AG04450 (cell line): ENCODE data around the gene MACC1. TPM values are rescaled to one million over a fixed set of nuclear protein-coding genes. Genes with fewer than 3 reads are reported as not detected.

Experiments
- CTCF ChIA-PET: fragments of 300-600, 350-600 bp; formaldehyde crosslinking; extraction: SDS; loops from one replicate; lab custom pipeline; 2022; ENCODE audit warnings: antibody characterized with exemption, inconsistent platforms; lab: Charles Lee
- POLR2A ChIA-PET: fragments of 350-600 bp; formaldehyde crosslinking; extraction: SDS; loops from one replicate; lab custom pipeline; 2021; ENCODE audit warnings: antibody characterized with exemption, inconsistent platforms; lab: Yijun Ruan, JAX
- DNase-seq: peaks from one replicate; pipeline ENCODE4 v3.0.0-alpha.2; 2011; ENCODE audit warnings: low read depth, low spot score
- H3K27ac ChIP-seq: one replicate; pipeline ENCODE4 v1.5.1; 2012; ENCODE audit warnings: low read depth, low read length, control low read depth
- H3K27me3 ChIP-seq: one replicate; pipeline ENCODE4 v1.6.0; 2012; ENCODE audit warnings: low read length; ENCODE audit not compliant: control insufficient read depth, insufficient read depth
- H3K4me3 ChIP-seq: 2 replicates; pipeline ENCODE4 v1.5.1; 2011; ENCODE audit warnings: mild to moderate bottlenecking, low read depth, low read length, control low read depth
- H3K9me3 ChIP-seq: 2 replicates; pipeline ENCODE4 v1.5.1; 2012; ENCODE audit warnings: low read length; ENCODE audit not compliant: control insufficient read depth, insufficient read depth
- CTCF ChIP-seq: IDR thresholded peaks from 2 replicates; pipeline ENCODE4 v1.5.1; 2011; ENCODE audit warnings: low read depth, low read length, control low read depth, inconsistent platforms
- polyA plus RNA-seq: library from polyadenylated mRNA; depleted of rRNA; stranded (reverse); fragments of >200 nt; gene quantifications from 2 replicates; pipeline ENCODE4 v1.2.3, GENCODE V29; 2011

The MACC1 gene
- polyA plus RNA-seq, 1 experiment = 0.07 TPM

- no peak overlapping the region for H3K27ac ChIP-seq
- H3K27me3 ChIP-seq = no peaks in the 10 kb centered on the region
- no peak overlapping the region for H3K4me3 ChIP-seq
- POLR2A ChIA-PET = no interaction called here
- DNase-seq = no peak
- H3K9me3 ChIP-seq = no peaks in the 10 kb centered on the region
- CTCF ChIA-PET = interaction anchor here (0.8 kb wide), 1 partner anchor 128 kb away, joined by 5 read pairs; no protein-coding TSS in a partner anchor
- no peak for TF ChIP-seq CTCF
Measured at GRCh38 chr7:20183086-20183485, 34.1 kb downstream of the MACC1 start.

GRCh38 chr7:20176578-20177242, 40.5 kb downstream of the MACC1 start:
- CTCF ChIA-PET = no interaction called here
- no peak for TF ChIP-seq CTCF
- no peak for DNase-seq
- no peaks in the 10 kb centered on the region for H3K9me3 ChIP-seq
- H3K4me3 ChIP-seq = no peak overlapping the region
- H3K27me3 ChIP-seq = no peaks in the 10 kb centered on the region
- H3K27ac ChIP-seq = no peak overlapping the region
- POLR2A ChIA-PET = no interaction called here

- no peak overlapping the region for H3K4me3 ChIP-seq
- H3K9me3 ChIP-seq = no peaks in the 10 kb centered on the region
- H3K27me3 ChIP-seq = no peaks in the 10 kb centered on the region
- DNase-seq = no peak
- no peak overlapping the region for H3K27ac ChIP-seq
- ChIA-PET CTCF (interaction anchor here (0.8 to 2.8 kb wide), 9 partner anchors 11 to 424 kb away, joined by 3 to 24 read pairs (median 4); no protein-coding TSS in a partner anchor), POLR2A (no interaction called here)
- no peak for TF ChIP-seq CTCF
Measured at GRCh38 chr7:20173828-20174227, 43.4 kb downstream of the MACC1 start.

GRCh38 chr7:20172736-20173334, 44.3 kb downstream of the MACC1 start:
- Histone ChIP-seq H3K27me3 (no peaks in the 10 kb centered on the region), H3K4me3 (no peak overlapping the region), H3K27ac (no peak overlapping the region), H3K9me3 (no peaks in the 10 kb centered on the region)
- ChIA-PET POLR2A (no interaction called here), CTCF (interaction anchor here (0.6 to 2.8 kb wide), 17 partner anchors 8 to 425 kb away, joined by 3 to 24 read pairs (median 3); no protein-coding TSS in a partner anchor)
- DNase-seq = no peak
- peak; percentile 58 for TF ChIP-seq CTCF

GRCh38 chr7:20170633-20171032, 46.6 kb downstream of the MACC1 start:
- no peak for TF ChIP-seq CTCF
- ChIA-PET POLR2A (no interaction called here), CTCF (interaction anchor here (0.8 kb wide), 1 partner anchor 129 kb away, joined by 3 read pairs; no protein-coding TSS in a partner anchor)
- no peak overlapping the region for H3K4me3 ChIP-seq
- H3K9me3 ChIP-seq = no peaks in the 10 kb centered on the region
- H3K27ac ChIP-seq = no peak overlapping the region
- DNase-seq = no peak
- no peaks in the 10 kb centered on the region for H3K27me3 ChIP-seq
